H1 (cell line): ENCODE measurements around the gene CD200R1L.

Source experiments
- CBX8 ChIP-seq: fragments of 300-800, 300-1000 bp; sonication (generic); IDR thresholded peaks from 2 replicates; pipeline ENCODE4 v1.7.1; 2016; ENCODE audit warnings: low read depth, low read length, borderline replicate concordance
- CTCF ChIP-seq, 3 experiments: IDR thresholded peaks; 1 replicate in 2 of 3; 2 replicates in 1 of 3; pipeline versions ENCODE4 v1.5.1 to v1.6.1; 2011; ENCODE audit warnings: low read length in 3 of 3, mild to moderate bottlenecking in 3 of 3, inconsistent platforms in 2 of 3, low read depth in 1 of 3, moderate library complexity in 1 of 3; ENCODE audit not compliant: insufficient read depth in 1 of 3; ENCODE audit errors: control extremely low read depth in 1 of 3
- EP300 ChIP-seq, 2 experiments: IDR thresholded peaks; 1 replicate in 1 of 2; 2 replicates in 1 of 2; pipeline ENCODE4 v1.6.1; 2011 to 2012; ENCODE audit warnings: low read depth in 2 of 2, low read length in 2 of 2, mild to moderate bottlenecking in 2 of 2, borderline replicate concordance in 1 of 2, inconsistent platforms in 1 of 2, moderate library complexity in 1 of 2
- JUND ChIP-seq: IDR thresholded peaks from 2 replicates; pipeline ENCODE4 v1.6.1; 2011; ENCODE audit warnings: mild to moderate bottlenecking, improper control_type of control experiment, low read length
- KDM5A ChIP-seq: fragments of 200-600 bp; IDR thresholded peaks from 2 replicates; pipeline ENCODE4 v1.7.1; 2012; ENCODE audit warnings: mild to moderate bottlenecking, low read length, inconsistent platforms, mixed read lengths
- POLR2A ChIP-seq, 2 experiments: IDR thresholded peaks; 1 replicate in 1 of 2; 2 replicates in 1 of 2; pipeline ENCODE4 v1.6.1; 2011; ENCODE audit warnings: low read depth in 2 of 2, low read length in 2 of 2, mild to moderate bottlenecking in 2 of 2; ENCODE audit errors: control extremely low read depth in 1 of 2
- POLR2AphosphoS5 ChIP-seq: IDR thresholded peaks from 2 replicates; pipeline ENCODE4 v1.6.1; 2011; ENCODE audit warnings: low read depth, low read length
- RXRA ChIP-seq: IDR thresholded peaks from 2 replicates; pipeline ENCODE4 v1.6.1; 2011; ENCODE audit warnings: low read depth, mild to moderate bottlenecking, low read length, moderate library complexity; ENCODE audit not compliant: insufficient read depth
- SIN3A ChIP-seq, 2 experiments: IDR thresholded peaks in 1 of 2; conservative IDR thresholded peaks in 1 of 2; 2 replicates each; pipeline ENCODE4 v1.6.1; 2011 to 2012; ENCODE audit warnings: low read length in 2 of 2, improper control_type of control experiment in 1 of 2, low read depth in 1 of 2, mild to moderate bottlenecking in 1 of 2
- SUZ12 ChIP-seq: fragments of 200-600 bp; sonication (generic); IDR thresholded peaks from 2 replicates; pipeline ENCODE4 v1.6.1; 2012; ENCODE audit warnings: mild to moderate bottlenecking, inconsistent platforms, low read length, moderate library complexity, mixed read lengths
- YY1 ChIP-seq: IDR thresholded peaks from 2 replicates; pipeline ENCODE4 v1.6.1; 2011; ENCODE audit warnings: low read depth, mild to moderate bottlenecking, low read length

- TF ChIP-seq CTCF (IDR thresholded peaks at IDR 0.05; ENCODE audit: control extremely low read depth in 1 of 3, insufficient read depth in 1 of 3, low read depth in 1 of 3, low read length in 3 of 3) (no peak), POLR2A (IDR thresholded peaks at IDR 0.05; ENCODE audit: control extremely low read depth in 1 of 2, low read depth in 2 of 2, low read length in 2 of 2) (no peak), RXRA (no peak), POLR2AphosphoS5 (no peak), CBX8 (no peak), EP300 (IDR thresholded peaks at IDR 0.05; ENCODE audit: borderline replicate concordance in 1 of 2, low read depth in 2 of 2, low read length in 2 of 2) (no peak), SUZ12 (no peak), JUND (no peak), KDM5A (no peak), YY1 (no peak), SIN3A (conservative IDR thresholded peaks at IDR 0.05 in 1 of 2, IDR thresholded peaks at IDR 0.05 in 1 of 2; ENCODE audit: low read depth in 1 of 2, low read length in 2 of 2) (no peak)
Observed at GRCh38 chr3:112789787-112790186, 56.9 kb downstream of the CD200R1L start.
